ENCODE data around the gene COPS6. TPM values are rescaled to one million over a fixed set of nuclear protein-coding genes. Genes with fewer than 3 reads are reported as not detected.

The COPS6 gene
- total RNA-seq, 2 experiments from 2014 or later: 96.3 to 97.2 TPM

DNA sequence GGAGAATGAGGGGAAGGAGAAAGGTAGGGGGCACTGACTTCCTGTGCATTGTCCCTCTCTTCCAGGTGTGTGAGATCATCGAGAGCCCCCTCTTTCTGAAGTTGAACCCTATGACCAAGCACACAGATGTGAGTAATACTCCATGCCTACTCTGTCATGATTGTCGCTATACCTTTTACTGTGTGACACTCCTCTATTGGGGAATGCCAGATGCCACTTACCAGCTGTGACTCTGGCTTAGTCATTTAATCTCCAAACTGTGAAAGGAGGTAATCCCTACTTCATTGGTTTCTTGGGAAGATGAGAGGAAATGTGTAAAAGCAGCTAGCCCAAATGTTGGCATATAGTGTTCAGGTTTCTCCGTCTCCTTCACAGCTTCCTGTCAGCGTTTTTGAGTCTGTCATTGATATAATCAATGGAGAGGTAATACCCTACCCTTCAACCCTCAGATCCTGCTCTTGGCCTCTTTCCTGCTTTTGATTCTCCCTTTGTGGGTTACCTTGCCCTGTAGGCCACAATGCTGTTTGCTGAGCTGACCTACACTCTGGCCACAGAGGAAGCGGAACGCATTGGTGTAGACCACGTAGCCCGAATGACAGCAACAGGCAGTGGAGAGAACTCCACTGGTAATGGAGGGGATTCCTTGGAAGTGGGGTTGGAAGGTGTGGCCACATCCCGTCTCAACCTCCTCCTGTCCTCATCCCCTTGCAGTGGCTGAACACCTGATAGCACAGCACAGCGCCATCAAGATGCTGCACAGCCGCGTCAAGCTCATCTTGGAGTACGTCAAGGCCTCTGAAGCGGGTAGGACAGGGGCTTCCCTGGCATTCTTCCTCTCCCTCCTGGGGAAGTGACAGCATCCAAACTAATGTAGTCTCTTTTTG, 2.0 kb downstream of the COPS6 start:
- Mint-ChIP-seq H3K4me3 (peak overlapping the region; percentile 97), H3K4me1 (peaks cover 43% of the 10 kb centered on the region), H3K36me3 (peaks cover 48% of the 10 kb centered on the region), H3K27ac (peak overlapping the region; percentile 97), H3K27me3 (no peaks in the 10 kb centered on the region), H3K9me3 (no peaks in the 10 kb centered on the region)
- no peak for DNase-seq

- peak overlapping the region; percentile 97 for H3K27ac Mint-ChIP-seq
These were observed 2.8 kb downstream of the COPS6 start for GRCh38 chr7:100091411-100092181.

GRCh38 chr7:100093054-100093453, 4.3 kb downstream of the COPS6 start:
- H3K27ac Mint-ChIP-seq: peak overlapping the region; percentile 16
- no peaks in the 10 kb centered on the region for H3K9me3 Mint-ChIP-seq
- no peaks in the 10 kb centered on the region for H3K27me3 Mint-ChIP-seq
- H3K36me3 Mint-ChIP-seq: peaks cover 68% of the 10 kb centered on the region
- no peak for DNase-seq
- H3K4me3 Mint-ChIP-seq: no peak overlapping the region
- peaks cover 49% of the 10 kb centered on the region for H3K4me1 Mint-ChIP-seq

More at GRCh38 chr7:100091411-100092181, 2.8 kb downstream of the COPS6 start:
- no peaks in the 10 kb centered on the region for H3K9me3 Mint-ChIP-seq
- H3K36me3 Mint-ChIP-seq: peaks cover 56% of the 10 kb centered on the region
- DNase-seq: no peak
- H3K4me3 Mint-ChIP-seq: no peak overlapping the region
- H3K27me3 Mint-ChIP-seq: no peaks in the 10 kb centered on the region
- peaks cover 43% of the 10 kb centered on the region for H3K4me1 Mint-ChIP-seq

GRCh38 chr7:100093498-100093897, 4.7 kb downstream of the COPS6 start:
- DNase-seq: no peak
- Mint-ChIP-seq H3K27ac (peak overlapping the region; percentile 54), H3K4me1 (peaks cover 48% of the 10 kb centered on the region), H3K4me3 (no peak overlapping the region), H3K9me3 (no peaks in the 10 kb centered on the region), H3K36me3 (peaks cover 72% of the 10 kb centered on the region), H3K27me3 (no peaks in the 10 kb centered on the region)

GRCh38 chr7:100093925-100094486, 5.2 kb downstream of the COPS6 start:
- H3K4me1 Mint-ChIP-seq: peaks cover 53% of the 10 kb centered on the region
- H3K36me3 Mint-ChIP-seq: peaks cover 78% of the 10 kb centered on the region
- no peak for DNase-seq
- H3K27me3 Mint-ChIP-seq: no peaks in the 10 kb centered on the region
- H3K4me3 Mint-ChIP-seq: no peak overlapping the region
- H3K27ac Mint-ChIP-seq: no peak overlapping the region
- H3K9me3 Mint-ChIP-seq: no peaks in the 10 kb centered on the region

GRCh38 chr7:100095289-100095688, 6.5 kb downstream of the COPS6 start:
- Mint-ChIP-seq H3K9me3 (no peaks in the 10 kb centered on the region), H3K36me3 (peaks cover 82% of the 10 kb centered on the region), H3K27ac (peak overlapping the region; percentile 49), H3K27me3 (peaks cover 2% of the 10 kb centered on the region), H3K4me1 (peaks cover 53% of the 10 kb centered on the region), H3K4me3 (no peak overlapping the region)
- DNase-seq: no peak

DNA sequence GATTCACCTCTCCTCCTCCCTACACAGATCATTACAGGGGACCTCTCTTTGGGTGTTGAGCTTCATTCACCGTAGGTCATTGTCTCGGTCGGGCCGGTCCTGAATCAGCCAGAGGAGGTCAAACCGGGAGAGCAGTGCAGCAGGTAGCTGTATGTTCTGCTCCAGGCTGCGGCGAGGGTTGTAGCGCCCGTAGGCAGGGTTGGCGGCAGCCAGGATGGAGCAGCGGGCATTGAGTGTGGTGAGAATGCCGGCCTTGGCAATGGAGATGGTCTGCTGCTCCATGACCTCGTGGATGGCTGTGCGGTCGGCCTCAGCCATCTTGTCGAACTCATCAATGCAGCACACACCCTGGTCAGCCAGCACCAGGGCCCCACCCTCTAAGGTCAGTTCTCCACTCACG, 6.9 kb downstream of the COPS6 start:
- Mint-ChIP-seq H3K9me3 (no peaks in the 10 kb centered on the region), H3K27me3 (peaks cover 4% of the 10 kb centered on the region), H3K36me3 (peaks cover 81% of the 10 kb centered on the region), H3K4me3 (no peak overlapping the region), H3K27ac (peak overlapping the region; percentile 72), H3K4me1 (peaks cover 50% of the 10 kb centered on the region)
- no peak for DNase-seq

DNA sequence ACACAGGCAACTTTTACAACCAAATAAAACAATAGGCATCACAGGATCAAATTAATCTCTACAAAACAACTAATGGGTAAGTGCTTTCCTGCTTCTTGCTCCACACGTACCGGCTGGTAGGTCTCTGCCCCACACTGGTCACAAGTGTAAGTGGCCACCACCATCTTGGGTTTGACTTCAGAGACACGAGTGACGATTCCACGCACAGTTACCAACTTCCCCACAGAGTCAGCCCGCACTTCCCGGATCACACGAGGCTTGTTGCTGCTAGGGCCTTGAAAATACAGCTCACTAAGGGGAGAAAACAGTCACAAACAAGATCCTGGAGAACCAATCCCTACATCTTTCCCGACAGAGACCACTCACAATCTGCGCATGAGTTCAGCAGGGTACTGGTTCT, 10.1 kb downstream of the COPS6 start:
- peak overlapping the region; percentile 92 for H3K4me3 Mint-ChIP-seq
- DNase-seq: no peak
- no peaks in the 10 kb centered on the region for H3K9me3 Mint-ChIP-seq
- H3K27ac Mint-ChIP-seq: peak overlapping the region; percentile 97
- H3K27me3 Mint-ChIP-seq: peaks cover 8% of the 10 kb centered on the region
- peaks cover 41% of the 10 kb centered on the region for H3K4me1 Mint-ChIP-seq
- H3K36me3 Mint-ChIP-seq: peaks cover 60% of the 10 kb centered on the region

DNA sequence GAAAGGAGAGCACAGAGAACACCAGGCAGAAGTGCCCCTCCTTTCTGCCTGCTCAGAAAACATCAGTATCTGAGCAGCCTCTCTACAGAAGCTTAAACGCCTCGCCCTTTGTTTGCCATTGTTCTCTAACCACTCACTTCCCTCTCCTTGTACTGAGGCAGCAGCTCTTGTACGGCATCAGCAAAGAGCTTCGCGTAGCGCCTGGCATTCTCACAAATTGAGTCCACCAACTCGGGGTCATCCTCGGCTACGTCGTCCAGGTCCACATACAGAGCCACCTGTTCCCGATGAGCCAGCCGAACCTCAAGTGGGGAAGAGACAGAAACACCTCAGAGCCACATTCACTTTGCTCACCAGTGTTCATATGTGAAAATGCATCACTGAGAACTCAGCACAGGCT, 10.7 kb downstream of the COPS6 start:
- Mint-ChIP-seq H3K4me3 (peak overlapping the region; percentile 92), H3K9me3 (no peaks in the 10 kb centered on the region), H3K4me1 (peaks cover 41% of the 10 kb centered on the region), H3K36me3 (peaks cover 60% of the 10 kb centered on the region), H3K27me3 (peaks cover 8% of the 10 kb centered on the region), H3K27ac (peak overlapping the region; percentile 97)
- no peak for DNase-seq

DNA sequence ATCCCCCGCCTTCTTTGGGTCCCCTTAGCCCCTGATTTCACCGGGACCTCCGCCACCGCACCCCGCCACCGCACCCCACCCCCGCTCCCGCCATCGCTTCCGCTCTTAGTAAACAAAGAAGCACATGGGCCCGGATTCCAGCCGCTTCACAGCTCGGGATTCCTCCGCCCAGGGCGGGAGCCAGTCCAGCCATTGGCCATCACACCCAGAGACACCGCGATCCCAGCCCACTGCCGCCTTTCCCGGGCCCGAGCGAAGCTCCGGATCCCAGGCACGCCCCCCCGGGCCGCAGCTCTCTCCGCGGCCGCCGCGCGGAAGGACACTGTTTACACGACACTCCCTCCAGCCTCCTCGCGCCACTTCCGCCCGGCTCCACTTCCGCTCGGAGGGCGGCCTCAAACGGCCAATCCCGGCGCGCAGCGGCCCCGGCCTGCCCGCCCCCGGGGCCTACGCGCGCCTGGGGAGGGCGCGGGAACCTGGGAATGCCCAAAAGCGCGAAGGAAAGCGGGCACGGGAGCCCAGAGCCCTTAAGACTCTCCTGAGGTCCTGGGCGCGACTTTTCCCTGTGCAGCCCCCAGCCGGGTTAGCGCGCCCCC, 11.7 kb downstream of the COPS6 start:
- peak; percentile 93 for DNase-seq
- Mint-ChIP-seq H3K4me3 (peak overlapping the region; percentile 92), H3K36me3 (peaks cover 55% of the 10 kb centered on the region), H3K9me3 (no peaks in the 10 kb centered on the region), H3K27ac (peak overlapping the region; percentile 97), H3K4me1 (peaks cover 38% of the 10 kb centered on the region), H3K27me3 (peaks cover 8% of the 10 kb centered on the region)

DNA sequence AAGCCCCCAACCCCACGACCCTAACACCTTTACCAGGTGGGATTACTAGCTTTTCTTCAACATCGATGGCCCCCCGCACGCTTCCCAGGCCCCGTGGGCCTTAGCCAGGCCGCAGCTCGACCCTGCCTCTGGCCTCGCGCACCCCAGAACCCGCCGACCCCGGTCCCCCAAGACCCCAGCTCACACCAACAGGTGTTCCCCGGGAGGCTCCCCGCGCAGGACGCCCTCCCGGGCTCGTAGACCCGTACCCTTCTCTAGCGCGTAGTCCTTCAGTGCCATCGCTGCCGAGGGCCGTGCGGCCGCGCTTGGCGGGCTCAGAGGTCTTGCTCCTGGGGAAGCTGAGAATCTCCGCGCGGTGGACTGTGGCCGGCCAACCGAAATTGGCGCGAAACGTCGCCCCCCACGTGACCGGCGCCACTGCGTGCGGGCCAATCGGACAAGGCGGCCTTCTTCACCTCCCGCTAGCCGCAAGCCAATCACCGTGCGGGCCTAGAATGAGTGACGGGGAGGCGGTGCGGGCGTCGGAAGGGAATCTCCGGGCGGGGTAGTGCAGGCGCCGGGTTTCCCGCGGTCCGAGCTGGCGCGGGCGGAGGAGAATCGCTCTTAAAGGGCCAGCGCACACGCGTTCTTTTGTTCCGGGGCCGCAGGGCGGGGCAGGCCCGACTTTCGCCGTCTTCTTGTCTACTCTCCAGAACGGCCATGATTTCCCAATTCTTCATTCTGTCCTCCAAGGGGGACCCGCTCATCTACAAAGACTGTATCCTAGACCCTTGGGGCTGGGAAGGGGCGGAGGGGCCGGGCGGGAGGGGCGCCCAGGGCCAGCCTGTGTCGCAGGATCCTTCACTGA, 12.5 kb downstream of the COPS6 start, which contains the start of the genes AP4M1 and MCM7:
TSS of gene AP4M1 (plus strand) at position 628 of the 847 bp plus-strand sequence. CDS start at position 700, 72 bp downstream.
TSS of gene MCM7 (minus strand) at position 382 of the 847 bp plus-strand sequence. CDS start at position 279, 103 bp downstream.
- peaks cover 8% of the 10 kb centered on the region for H3K27me3 Mint-ChIP-seq
- DNase-seq: peak; percentile 99
- peaks cover 47% of the 10 kb centered on the region for H3K36me3 Mint-ChIP-seq
- H3K4me3 Mint-ChIP-seq: peak within 1 kb of the TSS; percentile 92
- H3K9me3 Mint-ChIP-seq: no peaks in the 10 kb centered on the region
- peaks cover 38% of the 10 kb centered on the region for H3K4me1 Mint-ChIP-seq
- H3K27ac Mint-ChIP-seq: peak within 1 kb of the TSS; percentile 97

DNA sequence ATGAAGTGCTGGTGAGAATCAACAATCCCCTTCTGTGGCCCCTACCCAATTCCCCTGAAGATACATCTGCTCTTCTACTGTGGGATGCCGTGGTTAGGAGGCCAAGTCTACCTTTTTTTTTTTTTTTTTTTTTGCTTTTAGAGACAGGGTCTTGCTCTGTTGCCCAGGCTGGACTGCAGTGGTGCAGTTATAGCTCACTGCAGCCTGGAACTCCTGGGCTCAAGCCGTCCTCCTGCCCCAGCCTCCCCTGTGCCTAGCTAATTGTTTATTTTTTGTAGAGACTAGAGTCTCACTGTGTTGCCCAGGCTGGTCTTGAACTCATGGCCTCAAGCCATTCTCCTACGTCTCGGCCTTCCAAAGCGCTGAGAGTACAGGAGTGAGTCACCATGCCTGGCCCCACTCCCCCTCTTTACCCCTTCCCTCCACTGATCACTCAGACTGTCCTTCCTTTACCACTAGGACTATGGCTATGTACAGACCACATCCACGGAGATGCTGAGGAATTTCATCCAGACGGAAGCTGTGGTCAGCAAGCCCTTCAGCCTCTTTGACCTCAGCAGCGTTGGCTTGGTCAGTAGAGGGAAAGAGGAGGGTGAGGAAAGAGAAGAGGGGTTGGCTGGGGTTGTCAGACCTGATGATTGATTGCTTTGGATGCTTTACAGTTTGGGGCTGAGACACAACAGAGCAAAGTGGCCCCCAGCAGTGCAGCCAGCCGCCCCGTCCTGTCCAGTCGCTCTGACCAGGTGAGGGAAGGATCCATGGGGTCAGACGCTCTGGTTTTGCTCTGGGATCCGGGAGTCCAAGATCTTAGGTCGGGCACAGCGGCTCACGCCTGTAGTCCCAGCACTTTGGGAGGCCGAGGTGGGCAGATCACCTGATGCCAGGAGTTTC, 14.4 kb downstream of the COPS6 start:
- no peak for DNase-seq
- Mint-ChIP-seq H3K27ac (peak overlapping the region; percentile 78), H3K36me3 (peaks cover 34% of the 10 kb centered on the region)

GRCh38 chr7:100105534-100105933, 16.8 kb downstream of the COPS6 start:
- Mint-ChIP-seq H3K4me1 (peaks cover 6% of the 10 kb centered on the region), H3K27me3 (peaks cover 3% of the 10 kb centered on the region), H3K9me3 (no peaks in the 10 kb centered on the region), H3K36me3 (peaks cover 20% of the 10 kb centered on the region), H3K4me3 (no peak overlapping the region), H3K27ac (no peak overlapping the region)
- no peak for DNase-seq

More for the DNA sequence above, 14.4 kb downstream of the COPS6 start:
- Mint-ChIP-seq H3K4me1 (peaks cover 27% of the 10 kb centered on the region), H3K4me3 (peak overlapping the region; percentile 92), H3K27me3 (peaks cover 8% of the 10 kb centered on the region), H3K9me3 (no peaks in the 10 kb centered on the region)

All from activated naive CD8-positive, alpha-beta T cell treated with anti-CD3 and anti-CD28 coated beads for 36 hours (primary cell).